PFSK-1 (cell line): ENCODE data around the gene ARHGEF3.

Source experiments
- POLR2AphosphoS5 ChIP-seq: IDR thresholded peaks from 2 replicates; pipeline ENCODE4 v1.6.1; 2012; ENCODE audit warnings: low read depth, mild to moderate bottlenecking, control low read depth, low read length, moderate library complexity
- REST ChIP-seq, 2 experiments: IDR thresholded peaks; 2 replicates each; pipeline versions ENCODE4 v1.6.1 to v1.8.0; 2011 to 2012; ENCODE audit warnings: low read depth in 2 of 2, low read length in 2 of 2, control low read depth in 1 of 2, inconsistent platforms in 1 of 2, mild to moderate bottlenecking in 1 of 2, moderate library complexity in 1 of 2; ENCODE audit not compliant: insufficient read depth in 1 of 2
- SIN3A ChIP-seq: IDR thresholded peaks from 2 replicates; pipeline ENCODE4 v1.6.1; 2012; ENCODE audit warnings: mild to moderate bottlenecking, low read length, moderate library complexity, borderline replicate concordance; ENCODE audit not compliant: insufficient read depth
- TAF1 ChIP-seq: IDR thresholded peaks from 2 replicates; pipeline ENCODE4 v1.6.1; 2012; ENCODE audit warnings: low read length, control low read depth, borderline replicate concordance; ENCODE audit not compliant: insufficient read depth

- TF ChIP-seq POLR2AphosphoS5 (no peak), TAF1 (no peak), REST (IDR thresholded peaks at IDR 0.05; ENCODE audit: insufficient read depth in 1 of 2, low read depth in 2 of 2, low read length in 2 of 2) (no peak), SIN3A (no peak)
Measured at GRCh38 chr3:56795829-56796185, 5.9 kb downstream of the ARHGEF3 start.
